GF-D8 (cell line): Measurements from ENCODE around the gene METRN.

Experiments used
- DNase-seq: peaks from one replicate; lab custom pipeline; 2025; lab: John Stamatoyannopoulos, UW

METRN gene

GRCh38 chr16:709566-710499 is 5.1 kb upstream of the METRN start:
- no peak for DNase-seq

- no peak for DNase-seq
These were observed 4.3 kb upstream of the METRN start for GRCh38 chr16:710500-711075.

- DNase-seq, result no peak
These were observed 3.8 kb upstream of the METRN start for GRCh38 chr16:711084-711483.

- peak; percentile 5 for DNase-seq
These were observed 3.2 kb upstream of the METRN start for GRCh38 chr16:711548-712320.

GRCh38 chr16:712740-713250 is 2.1 kb upstream of the METRN start:
- DNase-seq, result peak; percentile 17

- DNase-seq, result no peak
These were observed 839 bp upstream of the METRN start for GRCh38 chr16:714079-714478.

GRCh38 chr16:715477-716199 is 720 bp downstream of the METRN start:
- no peak for DNase-seq

GRCh38 chr16:716200-716568 is 1.3 kb downstream of the METRN start:
- DNase-seq, result no peak

- DNase-seq, result no peak
These were observed 1.9 kb downstream of the METRN start for GRCh38 chr16:716768-717325.

- DNase-seq, result no peak
These were observed 2.7 kb downstream of the METRN start for GRCh38 chr16:717450-718245.

GRCh38 chr16:718389-718788 is 3.5 kb downstream of the METRN start:
- no peak for DNase-seq

- no peak for DNase-seq
These were observed 4.0 kb downstream of the METRN start for GRCh38 chr16:718922-719321.

- no peak for DNase-seq
These were observed 5.0 kb downstream of the METRN start for GRCh38 chr16:719815-720446.

- peak; percentile 72 for DNase-seq
These were observed 5.6 kb downstream of the METRN start for GRCh38 chr16:720447-720989.

GRCh38 chr16:720990-721764 is 6.3 kb downstream of the METRN start, which contains the start of gene ANTKMT:
TSS of gene ANTKMT (plus strand) at chr16:721146. CDS start at chr16:721275, 129 bp downstream.
- DNase-seq, result peak; percentile 83

- DNase-seq, result no peak
These were observed 7.0 kb downstream of the METRN start for GRCh38 chr16:721765-722540.

GRCh38 chr16:722835-723633 is 8.1 kb downstream of the METRN start:
- no peak for DNase-seq
